Measurements from ENCODE around the gene PKP3.
"Not testable (repeated sequence)": the region's sequence is repeated elsewhere in the genome, so short reads cannot be mapped to it uniquely, and the experiment has no call there.

The PKP3 gene

DNA sequence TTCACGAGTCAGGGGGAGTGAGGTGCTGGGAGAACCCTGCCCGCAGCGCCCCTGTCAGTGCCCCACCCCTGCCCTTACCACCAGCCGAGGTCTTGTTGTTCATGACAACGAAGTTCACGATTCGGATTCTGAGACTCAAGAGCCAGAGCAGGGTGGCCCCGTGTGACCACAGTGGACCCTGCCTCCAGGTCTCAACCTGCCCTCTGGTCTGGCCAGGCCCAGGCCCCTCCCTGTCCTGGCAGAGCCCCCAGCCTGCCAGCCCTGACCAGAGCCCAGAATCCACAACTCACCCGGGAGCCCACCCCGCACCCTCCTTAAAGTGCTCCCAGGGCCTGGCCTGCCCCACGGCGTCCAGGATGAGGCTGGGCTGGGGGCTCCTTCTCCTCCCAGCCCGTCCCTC, 37.9 kb downstream of the PKP3 start:
- DNase-seq = no peak

DNA sequence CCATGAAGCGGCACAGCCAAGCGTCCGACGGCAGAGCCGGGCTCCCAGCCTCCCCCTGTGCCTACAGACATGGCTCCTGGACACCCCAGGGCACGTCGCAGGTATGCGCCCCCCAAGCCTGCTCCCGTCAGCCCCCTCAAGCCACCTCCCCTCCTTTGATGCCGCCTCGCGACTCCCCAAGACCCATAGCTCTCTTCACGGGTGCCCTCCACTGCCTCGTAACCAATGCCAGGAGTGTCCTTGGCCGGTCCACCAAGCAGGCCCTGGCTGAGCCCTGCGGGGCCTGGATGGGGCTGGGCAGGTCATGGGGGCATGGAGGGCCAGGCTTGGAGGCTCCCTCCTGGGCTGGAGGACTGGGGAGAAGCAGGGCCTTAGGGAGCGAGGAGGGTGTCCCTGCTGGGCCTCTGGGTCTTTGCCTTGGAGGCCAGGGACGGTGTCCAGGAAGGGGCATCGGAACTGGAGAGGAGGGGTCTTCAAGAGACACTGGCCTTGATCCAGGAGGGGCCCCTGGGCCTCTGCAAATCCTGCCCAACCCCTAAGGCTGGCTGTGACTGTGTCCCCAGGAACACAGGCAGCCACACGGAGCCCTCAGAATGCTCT, 38.6 kb downstream of the PKP3 start:
- no peak for DNase-seq

DNA sequence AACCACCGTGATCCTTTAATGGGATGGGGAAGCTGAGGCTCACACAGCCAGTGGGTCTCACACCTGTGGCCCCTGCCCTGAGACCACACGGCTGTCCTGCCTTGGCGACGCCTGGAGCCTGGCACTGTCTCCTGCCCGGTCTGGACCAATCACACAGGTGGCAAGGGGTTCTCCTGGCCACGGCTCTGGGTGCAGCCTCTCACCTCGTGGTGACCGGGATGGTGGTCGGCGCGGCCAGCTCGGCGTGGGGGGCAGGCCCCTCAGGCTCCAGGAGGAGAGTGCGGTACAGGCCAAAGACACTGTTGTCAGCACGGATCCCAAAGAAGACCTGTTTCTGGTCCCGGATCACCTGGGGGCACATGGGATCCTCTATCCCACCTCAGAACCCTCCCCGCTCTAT, 39.1 kb downstream of the PKP3 start:
- DNase-seq = no peak

- DNase-seq = no peak
Observed at GRCh38 chr11:433641-434040, 39.6 kb downstream of the PKP3 start.

DNA sequence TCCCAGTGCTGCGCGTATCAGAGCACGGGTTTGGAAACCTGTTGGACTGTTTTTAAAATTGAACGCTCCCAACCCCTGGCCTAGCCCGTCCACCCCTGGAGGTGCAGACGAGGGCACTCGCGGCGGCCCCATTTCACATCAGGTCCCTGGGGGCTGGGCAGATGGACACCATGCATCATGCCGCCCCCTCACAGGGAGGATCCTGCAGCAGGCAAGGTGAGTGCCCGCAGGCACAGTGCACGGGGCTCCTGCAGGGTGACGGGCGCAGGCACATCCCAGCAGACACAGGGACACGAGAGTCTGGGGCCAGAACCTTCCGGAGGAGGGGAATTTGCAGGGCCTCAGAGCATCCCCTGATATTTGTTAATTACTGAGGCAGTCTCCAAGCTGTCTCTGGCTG, 40.5 kb downstream of the PKP3 start:
- DNase-seq = no peak

DNA sequence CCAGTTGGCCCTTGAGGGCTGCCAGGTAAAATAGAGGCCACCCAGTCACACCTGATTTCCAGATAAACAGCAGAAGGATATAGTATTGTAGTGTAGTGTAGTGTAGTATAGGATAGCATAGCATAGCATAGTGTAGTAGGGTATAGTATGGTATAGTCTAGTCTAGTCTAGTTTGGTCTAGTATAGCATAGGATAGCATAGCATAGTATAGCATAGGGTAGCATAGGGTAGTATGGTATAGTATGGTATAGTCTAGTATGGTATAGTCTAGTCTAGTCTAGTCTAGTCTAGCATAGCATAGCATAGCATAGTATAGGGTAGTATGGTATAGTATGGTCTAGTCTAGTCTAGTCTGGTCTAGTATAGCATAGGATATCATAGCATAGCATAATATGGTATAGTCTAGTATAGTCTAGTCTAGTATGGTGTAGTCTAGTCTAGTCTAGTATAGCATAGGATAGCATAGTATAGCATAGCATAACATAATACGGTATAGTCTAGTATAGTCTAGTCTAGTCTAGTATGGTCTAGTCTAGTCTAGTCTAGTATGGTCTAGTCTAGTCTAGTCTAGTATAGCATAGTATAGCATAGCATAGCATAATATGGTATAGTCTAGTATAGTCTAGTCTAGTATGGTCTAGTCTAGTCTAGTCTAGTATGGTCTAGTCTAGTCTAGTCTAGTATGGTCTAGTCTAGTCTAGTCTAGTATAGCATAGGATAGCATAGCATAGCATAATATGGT, 41.2 kb downstream of the PKP3 start:
- DNase-seq = not testable (repeated sequence)

GRCh38 chr11:437228-437870, 43.3 kb downstream of the PKP3 start:
- DNase-seq = no peak

DNA sequence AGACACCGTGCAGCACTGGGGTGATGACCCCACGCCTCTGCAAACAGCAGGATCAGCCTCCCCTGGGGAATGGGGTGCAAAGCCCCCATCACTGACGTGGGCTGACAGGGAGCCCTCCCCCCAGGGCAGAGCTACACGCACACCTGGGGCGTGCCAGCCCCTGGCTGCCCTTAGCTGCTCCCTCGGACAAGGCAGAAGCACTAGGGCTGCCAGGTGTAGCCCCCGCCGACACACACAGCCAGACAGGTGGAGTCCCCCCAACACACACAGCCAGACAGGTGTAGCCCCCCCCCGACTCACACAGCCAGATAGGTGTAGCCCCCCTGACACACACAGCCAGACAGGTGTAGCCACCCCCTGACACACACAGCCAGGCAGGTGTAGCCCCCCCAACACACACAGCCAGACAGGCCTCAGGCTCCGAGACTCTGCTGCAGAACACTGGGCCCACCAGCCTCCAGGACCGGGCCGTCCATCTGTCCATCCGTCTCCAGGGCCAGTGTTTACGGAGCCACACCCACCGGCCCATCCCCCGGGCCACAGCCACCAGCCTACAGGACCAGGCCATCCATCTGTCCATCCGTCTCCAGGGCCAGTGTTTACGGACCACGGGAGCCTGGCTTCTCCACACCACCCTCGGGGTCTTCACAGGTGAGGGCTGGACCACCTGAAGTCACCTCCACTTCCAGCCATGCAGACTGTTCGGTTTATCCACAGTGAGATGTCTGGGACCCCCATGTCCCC, 44.3 kb downstream of the PKP3 start:
- no peak for DNase-seq

DNA sequence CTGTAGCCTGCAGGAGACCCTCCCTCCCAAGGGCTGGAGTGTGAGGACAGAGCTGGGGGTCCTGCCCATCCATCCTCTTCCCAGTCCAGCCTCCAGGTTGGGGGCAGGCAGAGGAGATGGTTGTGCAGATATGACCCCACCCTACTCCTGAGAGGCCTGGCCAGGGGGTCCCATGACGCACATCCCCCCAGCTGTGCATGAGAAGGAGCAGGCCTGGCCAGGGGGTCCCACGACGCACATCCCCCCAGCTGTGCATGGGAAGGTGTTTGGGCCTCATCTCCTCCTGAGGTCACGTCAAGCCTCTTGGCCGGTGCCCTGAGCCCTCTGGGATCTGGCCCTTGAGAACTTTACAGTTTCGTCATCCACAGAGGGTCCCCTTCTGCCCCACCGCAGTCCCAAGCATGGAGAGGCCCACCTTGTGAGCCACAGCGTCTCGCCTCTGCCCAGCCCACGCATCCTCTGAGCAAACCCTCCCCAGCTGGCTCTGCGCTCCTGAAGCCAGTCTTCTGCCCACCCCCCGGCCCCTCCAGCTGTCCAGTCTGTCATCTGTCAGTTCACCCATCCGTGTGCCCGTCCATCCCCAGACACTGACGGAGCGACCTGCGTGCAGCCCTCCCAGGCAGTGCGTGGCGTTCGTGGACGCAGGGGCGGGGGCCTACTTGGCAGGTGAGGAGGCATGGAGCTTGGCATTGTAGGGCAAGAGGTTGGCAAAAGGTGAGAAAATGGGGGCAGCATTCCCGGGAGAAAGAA, 45.5 kb downstream of the PKP3 start:
- DNase-seq = no peak

DNA sequence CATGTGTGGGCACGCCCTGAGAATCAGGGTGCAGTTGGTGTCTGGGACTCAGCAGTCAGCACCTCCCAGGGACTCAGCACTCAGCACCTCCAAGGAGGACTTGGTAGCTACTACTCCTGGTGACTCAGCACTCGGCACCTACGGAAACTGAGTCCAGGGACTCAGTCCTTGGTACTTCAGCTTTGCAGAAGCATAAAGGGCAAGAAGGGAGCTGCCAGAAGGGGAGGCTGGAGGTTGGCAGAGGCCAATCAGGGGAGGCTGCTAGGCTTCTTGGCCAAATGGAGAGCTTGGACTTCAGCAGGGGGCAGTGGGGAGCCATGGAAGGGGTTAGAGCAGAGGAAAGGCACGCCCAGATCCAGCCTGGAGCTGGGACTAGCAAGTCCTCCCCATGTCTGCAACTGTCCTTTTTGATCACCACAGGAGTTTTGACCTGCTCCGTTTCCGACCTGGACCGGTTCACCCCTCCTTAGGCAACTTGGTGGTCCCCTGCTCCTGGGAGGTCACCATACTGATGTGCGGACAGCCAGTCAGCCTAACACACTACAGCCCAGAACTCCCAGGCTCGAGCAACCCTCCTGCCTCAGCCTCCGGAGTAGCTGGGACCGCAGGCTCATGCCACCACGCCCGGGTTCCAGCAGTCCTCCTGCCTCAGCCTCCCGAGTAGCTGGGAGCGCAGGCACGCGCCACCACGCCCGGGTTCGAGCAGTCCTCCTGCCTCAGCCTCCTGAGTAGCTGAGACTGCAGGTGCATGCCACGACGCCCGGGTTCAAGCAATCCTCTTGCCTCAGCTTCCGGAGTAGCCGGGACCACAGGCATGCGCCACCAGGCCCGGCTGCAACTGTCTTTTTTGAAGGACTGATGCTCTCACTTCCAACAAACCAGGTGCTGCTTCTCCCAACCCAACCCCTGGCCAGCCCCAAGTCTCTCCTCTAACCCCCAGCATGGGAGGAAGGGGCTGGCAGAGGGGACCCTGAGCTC, 46.3 kb downstream of the PKP3 start:
- DNase-seq = no peak

DNA sequence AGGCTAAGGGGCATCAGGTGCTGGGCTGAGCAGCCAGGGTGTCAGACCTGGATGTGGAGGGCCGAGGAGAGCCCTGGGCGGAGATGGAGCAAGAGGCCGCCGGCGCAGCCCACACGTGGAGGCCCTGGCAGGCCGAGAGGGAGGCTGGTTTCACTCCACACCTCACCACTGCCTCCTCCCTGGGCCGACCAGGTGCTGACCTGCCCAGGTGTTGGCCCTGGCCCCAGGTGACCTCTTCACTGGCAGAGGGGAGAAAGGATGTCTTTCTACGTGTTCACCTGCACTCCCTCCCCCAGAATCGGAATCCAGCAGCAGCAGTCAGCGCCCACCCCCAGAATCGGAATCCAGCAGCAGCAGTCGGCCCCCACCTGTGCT, 47.0 kb downstream of the PKP3 start:
- DNase-seq = no peak

- DNase-seq = peak; percentile 69 to 77
Observed at GRCh38 chr11:441418-442274, 47.6 kb downstream of the PKP3 start, which contains the start of gene ANO9. Gene ANO9, minus strand, starts transcription at chr11:442011. Its CDS starts 85 bp downstream, at chr11:441926.

GRCh38 chr11:442611-443081, 48.6 kb downstream of the PKP3 start:
- no peak for DNase-seq

GRCh38 chr11:443542-444199, 49.7 kb downstream of the PKP3 start:
- no peak for DNase-seq

- no peak for DNase-seq
Observed at GRCh38 chr11:444396-445144, 50.6 kb downstream of the PKP3 start.

DNA sequence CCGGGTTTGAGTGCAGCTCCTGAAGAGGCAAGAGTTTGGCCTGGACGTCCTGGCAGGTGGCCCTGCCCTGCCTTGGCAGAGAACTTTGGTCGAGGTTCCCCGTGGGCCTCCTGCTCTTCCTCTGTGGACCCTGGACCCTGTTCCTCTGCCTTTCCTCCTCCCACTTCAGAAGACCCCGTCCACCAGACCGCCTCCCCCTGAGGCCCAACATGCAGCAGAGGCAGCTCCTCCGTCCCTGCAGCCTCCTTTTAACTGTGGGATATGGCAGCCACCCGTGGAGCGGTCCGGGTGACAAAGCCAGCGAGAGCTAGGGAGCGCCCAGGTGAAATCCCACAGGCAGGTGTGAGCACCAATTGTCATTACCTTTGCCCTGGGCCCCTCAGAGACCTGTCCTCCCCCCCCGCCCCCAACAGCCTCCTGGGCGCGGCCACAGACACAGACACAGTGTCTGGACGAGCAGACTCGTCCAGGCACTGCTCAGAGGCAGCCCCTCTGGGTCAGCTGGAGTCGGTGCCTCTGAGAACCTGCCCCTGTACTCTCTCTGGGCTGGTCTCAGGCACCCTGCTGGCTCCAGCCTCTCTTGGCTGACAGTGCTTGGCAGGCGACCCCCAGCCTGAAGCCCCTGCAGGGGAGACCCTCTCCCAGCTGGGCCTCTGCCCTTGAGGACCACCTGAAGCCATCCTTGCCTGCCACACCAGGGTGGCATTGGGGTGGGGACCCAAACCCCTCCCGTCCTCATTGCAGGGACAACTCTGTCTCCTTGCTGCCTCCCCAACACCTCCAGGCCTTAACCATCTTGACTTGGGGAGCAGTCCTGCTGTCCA, 52.0 kb downstream of the PKP3 start:
- no peak for DNase-seq

DNA sequence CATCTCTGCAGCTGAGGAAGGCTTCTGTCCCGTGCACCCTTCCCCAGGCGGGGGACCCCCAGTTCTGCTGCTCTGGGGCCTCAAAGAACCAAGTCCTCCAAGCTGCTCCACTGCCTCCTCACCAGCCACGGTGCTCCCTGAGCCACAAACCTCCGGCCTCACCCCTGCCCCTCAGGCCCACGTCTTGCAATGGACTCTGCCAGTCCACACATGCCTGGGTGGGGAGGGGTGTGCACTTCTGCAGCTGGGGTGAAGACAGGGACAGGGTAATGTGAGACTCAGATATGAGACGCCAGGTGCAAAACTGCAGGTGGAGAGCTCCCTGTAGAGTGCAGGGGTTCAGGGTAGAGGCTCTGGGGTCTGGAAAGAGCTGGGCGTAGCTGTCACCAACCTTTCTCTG, 52.9 kb downstream of the PKP3 start:
- no peak for DNase-seq

Measured in activated T-cell treated with anti-CD3 and anti-CD28 coated beads, Interleukin-2, amount 50 U/mL, for 48 hours (primary cell).